KOPT-K1 (cell line): ENCODE measurements around the gene ULBP3.
"Not testable (repeated sequence)": the region's sequence is repeated elsewhere in the genome, so short reads cannot be mapped to it uniquely, and the experiment has no call there.

Experiments used
- H3K27ac ChIP-seq: fragments of 200-600 bp; sonication (generic); 2 replicates; pipeline ENCODE4 v1.5.1; 2016; ENCODE audit warnings: antibody characterized with exemption, mild to moderate bottlenecking, low read depth, low read length; ENCODE audit not compliant: poor library complexity, severe bottlenecking
- H3K36me3 ChIP-seq: fragments of 200-600 bp; sonication (generic); 2 replicates; pipeline ENCODE4 v1.5.1; 2017; ENCODE audit warnings: antibody characterized with exemption, mild to moderate bottlenecking, low read length, moderate library complexity; ENCODE audit not compliant: insufficient read depth
- H3K9me3 ChIP-seq: fragments of 200-600 bp; sonication (generic); 2 replicates; pipeline ENCODE4 v1.5.1; 2017; ENCODE audit warnings: antibody characterized with exemption, low read length, mild to moderate bottlenecking; ENCODE audit not compliant: insufficient read depth, poor library complexity, severe bottlenecking

ULBP3 gene

GRCh38 chr6:150059973-150060372 is 8.9 kb downstream of the ULBP3 start:
- H3K36me3 ChIP-seq, H3K27ac ChIP-seq: not testable (repeated sequence)

DNA sequence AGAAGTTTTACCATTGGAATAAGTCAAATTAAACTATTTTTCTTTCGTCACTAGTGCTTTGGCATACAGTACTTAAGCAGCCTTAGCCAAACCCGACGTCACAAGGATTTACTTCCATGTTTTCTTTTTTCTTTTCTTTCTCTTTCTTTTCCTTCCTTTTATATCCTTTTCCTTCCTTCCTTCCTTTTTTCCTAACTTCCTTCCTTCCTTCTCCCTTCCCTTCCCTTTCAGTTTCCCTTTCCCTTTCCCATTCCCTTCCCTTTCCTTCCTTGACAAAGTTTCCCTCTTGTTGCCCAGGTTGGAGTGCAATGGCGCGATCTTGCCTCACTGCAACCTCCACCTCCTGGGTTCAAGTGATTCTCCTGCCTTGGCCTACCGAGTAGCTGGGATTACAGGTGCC is 9.9 kb downstream of the ULBP3 start:
- no peaks in the 10 kb centered on the region for H3K36me3 ChIP-seq
- H3K27ac ChIP-seq, result no peak overlapping the region
- H3K9me3 ChIP-seq, result no peaks in the 10 kb centered on the region

More at GRCh38 chr6:150059973-150060372, 8.9 kb downstream of the ULBP3 start:
- not testable (repeated sequence) for H3K9me3 ChIP-seq

DNA sequence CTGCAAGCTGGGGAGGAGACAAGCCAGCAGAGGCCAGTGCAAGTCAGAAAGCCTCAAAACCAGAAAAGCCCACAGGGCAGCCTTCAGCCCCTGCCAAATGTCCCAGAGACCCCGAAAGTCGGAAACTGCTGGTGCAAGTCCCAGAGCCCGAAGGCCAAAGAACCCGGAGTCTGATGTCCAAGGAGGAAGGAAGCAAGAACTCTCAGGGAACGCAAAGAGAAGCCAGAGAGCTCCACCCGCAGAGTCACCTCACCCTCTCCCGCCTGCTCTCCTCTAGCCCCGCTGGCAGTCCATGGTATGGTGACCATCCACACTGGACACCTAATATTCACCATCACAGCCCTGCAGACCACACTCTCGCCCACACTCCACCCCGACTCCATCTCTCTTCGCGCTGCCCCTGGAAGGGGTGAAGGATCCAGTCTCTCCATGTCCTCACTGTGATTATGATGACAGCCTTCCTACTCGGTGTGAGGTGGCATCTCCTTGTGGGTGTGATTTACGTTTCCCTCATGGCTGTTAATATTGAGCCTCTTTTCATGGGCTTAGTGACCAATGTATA is 10.6 kb downstream of the ULBP3 start:
- no peaks in the 10 kb centered on the region for H3K9me3 ChIP-seq

DNA sequence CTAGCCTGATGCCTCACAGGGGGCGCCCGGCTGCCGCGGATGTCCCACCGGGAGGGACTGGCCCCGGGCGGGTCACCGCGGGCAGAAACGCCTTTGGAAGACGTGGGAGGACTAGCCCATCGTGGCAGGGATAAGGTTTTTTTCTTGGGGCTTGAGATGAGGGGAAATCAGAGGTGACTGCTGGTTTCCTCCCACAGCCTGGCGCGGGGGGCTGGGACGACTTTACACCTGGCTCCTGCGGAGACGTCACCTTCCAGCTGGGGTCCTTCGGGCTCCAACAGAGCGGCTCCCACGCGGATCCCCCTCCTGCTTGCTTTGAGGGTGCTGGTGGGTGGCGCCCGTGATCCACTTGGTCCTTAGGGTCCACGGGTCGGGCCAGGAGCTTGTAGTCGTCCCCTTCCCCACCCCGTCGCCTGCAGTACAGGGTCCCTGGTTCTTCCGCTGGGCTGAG is 11.4 kb downstream of the ULBP3 start:
- Histone ChIP-seq H3K27ac (no peak overlapping the region), H3K36me3 (no peaks in the 10 kb centered on the region), H3K9me3 (no peaks in the 10 kb centered on the region)

More for the DNA sequence above, 10.6 kb downstream of the ULBP3 start:
- Histone ChIP-seq H3K36me3 (no peaks in the 10 kb centered on the region), H3K27ac (no peak overlapping the region)

DNA sequence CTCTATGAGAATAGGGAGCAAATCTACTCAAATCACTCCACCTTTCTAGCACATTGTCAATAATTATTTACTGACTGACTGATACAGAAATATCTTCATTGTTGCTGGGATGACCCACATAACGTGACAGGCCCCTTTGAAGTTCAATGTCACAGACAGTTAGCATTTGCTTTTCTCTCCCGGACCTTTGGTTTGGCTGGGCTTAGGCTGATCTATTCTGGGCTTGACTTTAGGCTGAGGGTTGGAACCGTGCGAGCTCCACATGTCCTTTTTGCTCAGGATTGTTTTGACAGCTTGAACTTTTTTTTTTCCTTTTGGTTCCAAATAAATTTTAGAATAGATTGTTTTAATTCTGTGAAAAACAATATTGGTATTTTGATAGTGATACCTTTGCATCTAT is 12.0 kb downstream of the ULBP3 start:
- Histone ChIP-seq H3K9me3 (no peaks in the 10 kb centered on the region), H3K27ac (no peak overlapping the region), H3K36me3 (no peaks in the 10 kb centered on the region)

- H3K9me3 ChIP-seq, result no peaks in the 10 kb centered on the region
- H3K27ac ChIP-seq, result no peak overlapping the region
- H3K36me3 ChIP-seq, result no peaks in the 10 kb centered on the region
Observed at GRCh38 chr6:150056156-150056555, 12.8 kb downstream of the ULBP3 start.

- H3K9me3 ChIP-seq, result no peaks in the 10 kb centered on the region
- H3K36me3 ChIP-seq, result no peaks in the 10 kb centered on the region
- no peak overlapping the region for H3K27ac ChIP-seq
Observed at GRCh38 chr6:150055131-150055530, 13.8 kb downstream of the ULBP3 start.

DNA sequence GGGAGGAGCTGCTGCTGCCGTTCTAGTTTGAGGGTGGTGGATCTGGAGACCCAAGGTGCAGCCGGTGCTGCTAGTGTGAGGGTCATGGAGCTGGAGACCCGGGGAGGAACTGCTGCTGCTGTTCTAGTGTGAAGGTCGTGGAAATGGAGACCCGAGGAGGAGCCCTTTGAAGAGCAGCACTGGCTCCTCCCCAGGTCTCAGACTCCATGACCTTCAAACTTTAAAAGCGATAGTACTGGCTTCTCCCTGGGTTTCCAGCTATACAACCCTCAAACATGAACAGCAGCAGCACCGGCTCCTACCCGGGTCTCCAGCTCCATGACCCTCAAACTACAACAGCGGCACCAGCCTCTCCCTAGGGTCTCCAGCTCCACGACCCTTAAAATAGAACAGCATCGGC is 15.5 kb downstream of the ULBP3 start:
- Histone ChIP-seq H3K36me3 (no peaks in the 10 kb centered on the region), H3K27ac (no peak overlapping the region), H3K9me3 (no peaks in the 10 kb centered on the region)

GRCh38 chr6:150050846-150051245 is 18.1 kb downstream of the ULBP3 start:
- no peak overlapping the region for H3K27ac ChIP-seq
- H3K36me3 ChIP-seq, result no peaks in the 10 kb centered on the region
- no peaks in the 10 kb centered on the region for H3K9me3 ChIP-seq

- Histone ChIP-seq H3K36me3 (no peaks in the 10 kb centered on the region), H3K9me3 (no peaks in the 10 kb centered on the region), H3K27ac (no peak overlapping the region)
Observed at GRCh38 chr6:150048099-150048498, 20.8 kb downstream of the ULBP3 start.

GRCh38 chr6:150046943-150047342 is 22.0 kb downstream of the ULBP3 start:
- Histone ChIP-seq H3K9me3 (no peaks in the 10 kb centered on the region), H3K27ac (no peak overlapping the region), H3K36me3 (no peaks in the 10 kb centered on the region)

DNA sequence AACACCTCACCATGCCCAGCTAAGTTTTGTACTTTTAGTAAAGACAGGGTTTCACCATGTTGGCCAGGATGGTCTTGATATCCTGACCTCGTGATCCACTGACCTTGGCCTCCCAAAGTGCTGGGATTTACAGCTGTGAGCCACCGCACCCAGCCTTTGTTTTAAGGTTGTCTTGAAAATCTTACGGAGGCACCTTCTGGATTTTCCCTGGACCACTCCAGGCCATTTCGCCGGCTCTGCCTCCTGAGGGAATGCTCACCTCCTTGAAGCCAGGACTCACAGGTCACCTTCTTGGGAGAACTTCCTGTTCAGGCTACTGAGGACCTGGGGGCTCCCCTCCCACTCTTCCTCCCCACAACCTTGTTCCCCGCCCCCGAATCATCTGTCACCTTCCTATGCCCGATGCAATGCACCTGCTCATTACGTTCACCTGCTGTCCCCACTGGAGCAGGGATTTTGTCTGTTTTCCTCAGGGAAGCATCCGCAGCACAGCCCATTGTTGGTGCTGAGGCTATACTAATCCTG is 24.2 kb downstream of the ULBP3 start:
- no peak overlapping the region for H3K27ac ChIP-seq
- H3K36me3 ChIP-seq, result no peaks in the 10 kb centered on the region
- H3K9me3 ChIP-seq, result no peaks in the 10 kb centered on the region

DNA sequence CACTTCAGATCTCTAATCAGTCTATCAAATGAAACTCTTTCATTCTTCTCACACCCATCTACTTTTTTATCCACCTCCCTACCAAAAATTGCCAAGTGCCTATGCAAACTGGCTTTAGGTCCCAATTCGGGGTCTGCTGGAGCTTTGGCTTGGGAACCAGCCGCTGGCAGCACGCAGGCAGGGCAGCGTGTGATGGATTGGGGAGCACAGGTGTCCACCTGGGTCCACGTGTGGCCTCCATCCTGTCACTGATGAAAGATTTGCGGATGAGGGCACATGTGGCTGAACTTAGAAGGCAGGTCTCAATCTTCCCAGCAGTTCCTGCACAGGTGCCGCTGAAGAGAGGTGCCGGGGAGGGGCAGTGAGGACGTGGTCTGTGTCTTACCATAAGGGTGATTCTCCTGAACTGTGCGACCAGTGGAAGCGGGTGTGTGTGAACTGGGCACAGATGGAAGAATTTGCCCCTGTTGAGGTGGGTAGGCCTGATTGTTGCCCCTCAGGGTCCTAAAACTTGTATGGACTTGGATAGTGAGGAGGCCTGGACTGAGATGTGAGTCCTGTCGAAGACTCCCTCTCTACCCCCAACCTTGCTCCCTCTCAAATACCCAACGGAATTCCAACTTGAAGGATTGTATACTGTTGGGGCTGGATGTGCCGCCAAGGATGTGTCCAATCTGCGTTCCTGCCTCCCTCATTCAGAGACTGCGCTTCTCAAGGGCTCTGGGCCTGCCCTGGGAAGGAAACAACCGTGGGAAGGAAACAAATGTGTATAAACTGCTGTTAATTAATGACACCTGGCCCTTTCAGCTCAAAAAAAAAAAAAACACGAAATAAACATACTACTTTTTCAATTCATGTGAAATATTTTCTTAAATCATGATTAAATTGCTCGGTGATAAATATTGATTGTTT is 25.2 kb downstream of the ULBP3 start:
- no peak overlapping the region for H3K27ac ChIP-seq

GRCh38 chr6:150043096-150043495 is 25.8 kb downstream of the ULBP3 start:
- no peaks in the 10 kb centered on the region for H3K9me3 ChIP-seq
- H3K27ac ChIP-seq, result no peak overlapping the region
- H3K36me3 ChIP-seq, result no peaks in the 10 kb centered on the region

More for the DNA sequence above, 25.2 kb downstream of the ULBP3 start:
- Histone ChIP-seq H3K9me3 (no peaks in the 10 kb centered on the region), H3K36me3 (no peaks in the 10 kb centered on the region)

DNA sequence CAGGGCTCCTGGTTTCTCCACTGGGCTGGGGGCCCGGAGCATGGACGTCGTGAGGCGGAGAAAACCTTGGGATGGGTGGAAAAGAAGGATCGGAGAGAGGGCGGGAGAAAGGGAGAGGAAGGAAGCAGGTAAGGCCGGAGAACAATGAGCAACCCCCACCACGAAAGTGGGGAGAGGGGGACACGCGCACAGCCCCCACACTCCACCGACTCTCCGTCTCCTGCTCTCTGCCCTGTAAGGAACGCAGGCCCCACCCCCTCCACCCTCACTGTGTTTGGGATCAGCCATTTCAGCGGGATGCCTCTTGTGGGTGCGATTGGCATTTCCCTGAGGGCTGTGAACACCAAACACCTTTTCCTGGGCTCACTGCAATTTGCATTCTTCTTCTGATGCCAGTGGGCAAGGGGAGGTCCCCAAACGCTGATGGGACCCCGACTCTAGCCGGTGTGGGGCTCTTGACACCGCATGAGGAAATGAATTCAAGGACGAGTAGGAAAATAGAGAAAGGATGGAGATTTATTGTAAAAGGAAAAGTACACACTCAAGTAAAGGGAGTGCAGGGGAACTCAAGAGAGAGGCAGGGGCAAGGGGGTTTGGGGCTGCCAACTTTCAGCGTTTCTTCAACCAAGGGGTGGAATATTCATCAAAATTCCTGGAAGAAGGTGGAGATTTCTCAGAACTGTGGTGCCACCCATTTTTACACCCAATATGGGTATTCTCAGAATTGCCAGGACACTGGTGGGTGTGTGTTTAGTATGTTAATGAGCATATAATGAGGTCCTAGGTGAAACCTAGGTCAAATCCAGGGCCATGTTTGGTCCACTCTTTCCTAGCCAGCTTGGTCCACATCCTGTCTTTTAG is 30.5 kb downstream of the ULBP3 start:
- no peaks in the 10 kb centered on the region for H3K36me3 ChIP-seq
- H3K27ac ChIP-seq, result no peak overlapping the region
- H3K9me3 ChIP-seq, result no peaks in the 10 kb centered on the region
